Ishikawa (cell line): ENCODE results near the gene MED12L.

Experiments used
- TEAD4 ChIP-seq: IDR thresholded peaks from 2 replicates; pipeline ENCODE4 v1.6.1; 2012
- USF1 ChIP-seq: IDR thresholded peaks from 2 replicates; pipeline ENCODE4 v1.6.1; 2012

- TF ChIP-seq USF1 (no peak), TEAD4 (no peak)
Measured at GRCh38 chr3:151347432-151347831, 262.0 kb downstream of the MED12L start.
